H1 (cell line): ENCODE results near the gene TNFRSF1A. TPM values are rescaled to one million over a fixed set of nuclear protein-coding genes. Genes with fewer than 3 reads are reported as not detected.

Experiments used
- CTCF ChIA-PET: fragments of 300-600 bp; sonication (Branson Sonifier 250); formaldehyde crosslinking; loops from one replicate; lab custom pipeline; 2021; ENCODE audit not compliant: partially characterized antibody; lab: Charles Lee
- POLR2A ChIA-PET: fragments of 300-600 bp; sonication (Branson Sonifier 250); formaldehyde crosslinking; loops from one replicate; lab custom pipeline; 2021; ENCODE audit warnings: inconsistent platforms; ENCODE audit not compliant: partially characterized antibody; lab: Charles Lee
- DNase-seq, 2 experiments: peaks; one replicate each; pipeline versions ENCODE4 v3.0.0 to v3.0.0-alpha.2; 2010 to 2022; ENCODE audit warnings: low spot score in 2 of 2, low read depth in 1 of 2, mixed read lengths in 1 of 2
- FAIRE-seq: peaks from 2 replicates; lab custom pipeline; 2011; peaks lifted over from hg19 to GRCh38; lab: Jason Lieb, UNC
- H2AFZ ChIP-seq: 2 replicates; pipeline ENCODE4 v1.8.1; 2012; ENCODE audit warnings: low read length, inconsistent platforms
- H2AK5ac ChIP-seq: 2 replicates; pipeline ENCODE4 v1.6.1; 2013; ENCODE audit warnings: low read depth, low read length
- H2BK120ac ChIP-seq: replicated peaks from 2 replicates; pipeline ENCODE3; 2013; ENCODE audit warnings: low read depth, low read length, inconsistent platforms
- H2BK12ac ChIP-seq: 2 replicates; pipeline ENCODE4 v1.6.1; 2013; ENCODE audit warnings: low read depth, low read length
- H2BK15ac ChIP-seq: 2 replicates; pipeline ENCODE4 v1.6.1; 2013; ENCODE audit warnings: low read length
- H2BK20ac ChIP-seq: 2 replicates; pipeline ENCODE4 v1.6.1; 2013; ENCODE audit warnings: low read length
- H2BK5ac ChIP-seq: 2 replicates; pipeline ENCODE4 v1.6.1; 2013; ENCODE audit warnings: low read depth, low read length
- H3K14ac ChIP-seq: 2 replicates; pipeline ENCODE4 v1.6.1; 2013; ENCODE audit warnings: inconsistent platforms; ENCODE audit not compliant: insufficient read length
- H3K18ac ChIP-seq: 2 replicates; pipeline ENCODE4 v1.6.1; 2013; ENCODE audit warnings: low read length; ENCODE audit errors: extremely low read depth
- H3K23ac ChIP-seq: 2 replicates; pipeline ENCODE4 v1.6.1; 2013; ENCODE audit warnings: inconsistent platforms; ENCODE audit not compliant: insufficient read length
- H3K23me2 ChIP-seq: 2 replicates; pipeline ENCODE4 v1.6.1; 2013; ENCODE audit warnings: low read depth, low read length
- H3K27ac ChIP-seq: 2 replicates; pipeline ENCODE4 v1.6.1; 2011; ENCODE audit warnings: low read depth, low read length, inconsistent platforms
- H3K27me3 ChIP-seq, 4 experiments: replicated peaks in 1 of 4; 1 replicate in 1 of 4; 2 replicates in 3 of 4; pipeline versions ENCODE4 v1.6.1 to v1.8.1; 2011 to 2013; ENCODE audit warnings: low read length in 3 of 4, mild to moderate bottlenecking in 3 of 4, inconsistent platforms in 2 of 4, mixed read lengths in 2 of 4, moderate library complexity in 1 of 4; ENCODE audit not compliant: control insufficient read depth in 3 of 4, insufficient read depth in 3 of 4; ENCODE audit errors: extremely low read depth in 1 of 4
- H3K36me3 ChIP-seq, 4 experiments: 2 replicates each; pipeline versions ENCODE4 v1.6.1 to v1.8.1; 2011 to 2013; ENCODE audit warnings: mild to moderate bottlenecking in 4 of 4, low read length in 3 of 4, moderate library complexity in 2 of 4, control low read depth in 1 of 4, inconsistent platforms in 1 of 4; ENCODE audit not compliant: insufficient read depth in 4 of 4, control insufficient read depth in 2 of 4
- H3K4ac ChIP-seq: replicated peaks from 2 replicates; pipeline ENCODE3; 2013; ENCODE audit warnings: low read length, low read depth, mixed read lengths, inconsistent platforms; ENCODE audit not compliant: insufficient read length
- H3K4me1 ChIP-seq, 4 experiments: replicated peaks in 1 of 4; 1 replicate in 1 of 4; 2 replicates in 3 of 4; pipeline versions ENCODE4 v1.6.1 to v1.8.1; 2011 to 2013; ENCODE audit warnings: low read length in 3 of 4, inconsistent platforms in 2 of 4, mixed read lengths in 1 of 4; ENCODE audit not compliant: insufficient read depth in 4 of 4, control insufficient read depth in 3 of 4
- H3K4me2 ChIP-seq, 2 experiments: 2 replicates each; pipeline versions ENCODE4 v1.6.1 to v1.8.1; 2011 to 2013; ENCODE audit warnings: low read depth in 2 of 2, low read length in 2 of 2, control low read depth in 1 of 2, inconsistent platforms in 1 of 2, mild to moderate bottlenecking in 1 of 2; ENCODE audit not compliant: insufficient read depth in 1 of 2
- H3K4me3 ChIP-seq, 4 experiments: fragments of 200-600, 300-600 bp in 1 of 4; sonication (generic), shearing (Covaris generic), sonication (Bioruptor Twin) in 1 of 4; 2 replicates each; pipeline versions ENCODE4 v1.5.1 to v1.8.1; 2011 to 2016; ENCODE audit warnings: low read length in 4 of 4, low read depth in 3 of 4, control low read depth in 2 of 4, inconsistent platforms in 2 of 4, mild to moderate bottlenecking in 2 of 4, mixed read lengths in 1 of 4, moderate library complexity in 1 of 4; ENCODE audit not compliant: insufficient read depth in 2 of 4; ENCODE audit errors: extremely low read depth in 1 of 4
- H3K56ac ChIP-seq: replicated peaks from 2 replicates; pipeline ENCODE3; 2013; ENCODE audit warnings: low read depth, mild to moderate bottlenecking, mixed read lengths, low read length, inconsistent platforms; ENCODE audit not compliant: insufficient read length
- H3K79me1 ChIP-seq: 2 replicates; pipeline ENCODE4 v1.6.1; 2013; ENCODE audit warnings: low read depth, low read length, control low read depth
- H3K79me2 ChIP-seq, 2 experiments: 2 replicates each; pipeline versions ENCODE4 v1.6.1 to v1.8.1; 2012 to 2013; ENCODE audit warnings: low read length in 2 of 2, mild to moderate bottlenecking in 2 of 2, inconsistent platforms in 1 of 2; ENCODE audit not compliant: insufficient read depth in 2 of 2, control insufficient read depth in 1 of 2
- H3K9ac ChIP-seq, 4 experiments: replicated peaks in 1 of 4; 1 replicate in 1 of 4; 2 replicates in 3 of 4; pipeline versions ENCODE4 v1.6.1 to v1.8.1; 2011 to 2013; ENCODE audit warnings: low read depth in 3 of 4, low read length in 3 of 4, control low read depth in 2 of 4, mild to moderate bottlenecking in 2 of 4, moderate library complexity in 2 of 4, inconsistent platforms in 1 of 4; ENCODE audit errors: extremely low read depth in 1 of 4
- H3K9me3 ChIP-seq, 2 experiments: 2 replicates each; pipeline versions ENCODE4 v1.6.1 to v1.8.1; 2012 to 2013; ENCODE audit warnings: mild to moderate bottlenecking in 2 of 2, moderate library complexity in 2 of 2, control low read depth in 1 of 2, inconsistent platforms in 1 of 2, low read depth in 1 of 2, low read length in 1 of 2, mixed read lengths in 1 of 2; ENCODE audit not compliant: insufficient read depth in 2 of 2
- H4K20me1 ChIP-seq, 2 experiments: replicated peaks in 1 of 2; 2 replicates each; pipeline versions ENCODE3 to v1.8.1; 2011 to 2013; ENCODE audit warnings: inconsistent platforms in 2 of 2, low read length in 2 of 2, mild to moderate bottlenecking in 1 of 2; ENCODE audit not compliant: insufficient read depth in 2 of 2, control insufficient read depth in 1 of 2
- H4K5ac ChIP-seq: 2 replicates; pipeline ENCODE4 v1.6.1; 2013; ENCODE audit warnings: low read length, low read depth, mixed read lengths, inconsistent platforms; ENCODE audit not compliant: insufficient read length
- H4K8ac ChIP-seq: 2 replicates; pipeline ENCODE4 v1.8.0; 2013; ENCODE audit warnings: mild to moderate bottlenecking, moderate library complexity, low read length, inconsistent platforms; ENCODE audit not compliant: insufficient read depth; ENCODE audit errors: extremely low read depth
- H4K91ac ChIP-seq: replicated peaks from 2 replicates; pipeline ENCODE3; 2013; ENCODE audit warnings: low read length, mixed read lengths, inconsistent platforms; ENCODE audit not compliant: insufficient read length
- NANOG ChIP-seq: IDR thresholded peaks from 2 replicates; pipeline ENCODE4 v1.6.1; 2011; ENCODE audit warnings: low read length, low read depth, mild to moderate bottlenecking, inconsistent platforms; ENCODE audit not compliant: insufficient read depth, poor library complexity, severe bottlenecking
- RBBP5 ChIP-seq: IDR thresholded peaks from 2 replicates; pipeline ENCODE4 v1.7.1; 2012; ENCODE audit warnings: low read depth, mild to moderate bottlenecking, inconsistent platforms, low read length, moderate library complexity, borderline replicate concordance
- WGBS, 2 experiments: shearing (Covaris generic) in 1 of 2; methylation state at CpG; one replicate each; pipeline versions ENCODE4 v1.1.6 to v1.1.7; 2013 to 2015; ENCODE audit warnings: low lambda C conversion rate in 2 of 2, mixed read lengths in 2 of 2, inconsistent platforms in 1 of 2, low coverage in 1 of 2, missing lambda C conversion rate in 1 of 2; ENCODE audit not compliant: insufficient replicate concordance in 2 of 2, insufficient coverage in 1 of 2, insufficient read length in 1 of 2; ENCODE audit errors: extremely low coverage in 1 of 2, missing lambda C conversion rate in 1 of 2; 5-methylcytosine and 5-hydroxymethylcytosine counted together
- polyA plus RNA-seq, 7 experiments: library from polyadenylated mRNA; depleted of rRNA in 3 of 7; stranded (reverse) in 5 of 7; unstranded in 2 of 7; fragments of >200 nt in 5 of 7; fragments of 200-250 nt in 2 of 7; gene quantifications; 1 replicate in 5 of 7; 2 replicates in 1 of 7; 4 replicates in 1 of 7; pipeline versions ENCODE4 v1.2.1 to v1.2.3, GENCODE V29; 2011 to 2013; ENCODE audit warnings: missing spikeins in 2 of 7, mixed read lengths in 2 of 7
- total RNA-seq: library from RNA; stranded (reverse); fragmentation: NEBNext Ultra II Directional; extraction: Animal tissue kit (Norgen Biotek cat#: 25700); gene quantifications from 2 replicates; pipeline ENCODE4 v1.2.1, GENCODE V29; 2021

Gene TNFRSF1A
- total and polyA plus RNA-seq, 2 of the 8 experiments (the other 6 are each of a cell fraction or from before 2014, with no cell fraction given): 28.7 to 42.1 TPM

GRCh38 chr12:6360080-6360571 lies 18.2 kb upstream of the TNFRSF1A start:
- Histone ChIP-seq H4K91ac (no peak overlapping the region), H3K4ac (no peak overlapping the region), H3K36me3 (peaks cover 2 to 40% (median 20%) of the 10 kb centered on the region in 4 experiments), H3K23me2 (peaks cover 2% of the 10 kb centered on the region; the same call in 1 of the 2 replicates), H3K79me2 (peaks cover 0 to 13% of the 10 kb centered on the region in 2 experiments; a peak in 1 of 4 replicates), H4K5ac (no peak overlapping the region), H3K4me1 (peaks cover 0 to 3% (median 2%) of the 10 kb centered on the region in 4 experiments; a peak in 4 of 7 replicates), H3K27ac (no peak overlapping the region), H3K9me3 (no peaks in the 10 kb centered on the region), H2BK20ac (no peak overlapping the region), H2BK120ac (no peak overlapping the region), H2BK5ac (no peak overlapping the region; the same call in 1 of the 2 replicates), H2BK15ac (no peak overlapping the region), H2AK5ac (no peak overlapping the region), H3K79me1 (peaks cover 2% of the 10 kb centered on the region; the same call in 1 of the 2 replicates), H3K23ac (no peak overlapping the region), H3K4me2 (no peak overlapping the region), H3K14ac (no peak overlapping the region), H3K4me3 (no peak overlapping the region)
- ChIA-PET POLR2A (interaction anchor here (0.6 to 10.6 kb wide), 6 partner anchors 10 to 23 kb away, joined by 3 to 141 read pairs (median 6); partner anchors contain the start of genes SCNN1A and TNFRSF1A), CTCF (interaction anchor here (0.5 to 3.5 kb wide), 6 partner anchors 14 to 105 kb away, joined by 3 to 16 read pairs (median 4); no protein-coding TSS in a partner anchor)
- WGBS, 2 experiments: 78% methylated on average over 7 of the region's 7 CpGs; no CpG with 5 or more reads in 1 of the 2 experiments
- TF ChIP-seq NANOG (no peak), RBBP5 (no peak)
- TF ChIP-seq, all 59 proteins: peak for 0
- H2BK12ac ChIP-seq: no peak overlapping the region
- FAIRE-seq (no peak), DNase-seq (no peak)
- peaks cover 4 to 9% of the 10 kb centered on the region in 2 experiments for H4K20me1 ChIP-seq
- H3K9ac ChIP-seq: no peak overlapping the region
- no peak overlapping the region for H3K56ac ChIP-seq
- H3K18ac ChIP-seq: no peak overlapping the region
- H4K8ac ChIP-seq: no peak overlapping the region
- no peak overlapping the region for H2AFZ ChIP-seq
- H3K27me3 ChIP-seq: no peaks in the 10 kb centered on the region
